SHP77 (cell line): ENCODE measurements around the gene NHSL1.
"Not testable (repeated sequence)": the region's sequence is repeated elsewhere in the genome, so short reads cannot be mapped to it uniquely, and the experiment has no call there.

ENCODE experiments used
- DNase-seq, 2 experiments: peaks; one replicate each; lab custom pipeline; 2025; lab: John Stamatoyannopoulos, UW

Gene NHSL1

DNA sequence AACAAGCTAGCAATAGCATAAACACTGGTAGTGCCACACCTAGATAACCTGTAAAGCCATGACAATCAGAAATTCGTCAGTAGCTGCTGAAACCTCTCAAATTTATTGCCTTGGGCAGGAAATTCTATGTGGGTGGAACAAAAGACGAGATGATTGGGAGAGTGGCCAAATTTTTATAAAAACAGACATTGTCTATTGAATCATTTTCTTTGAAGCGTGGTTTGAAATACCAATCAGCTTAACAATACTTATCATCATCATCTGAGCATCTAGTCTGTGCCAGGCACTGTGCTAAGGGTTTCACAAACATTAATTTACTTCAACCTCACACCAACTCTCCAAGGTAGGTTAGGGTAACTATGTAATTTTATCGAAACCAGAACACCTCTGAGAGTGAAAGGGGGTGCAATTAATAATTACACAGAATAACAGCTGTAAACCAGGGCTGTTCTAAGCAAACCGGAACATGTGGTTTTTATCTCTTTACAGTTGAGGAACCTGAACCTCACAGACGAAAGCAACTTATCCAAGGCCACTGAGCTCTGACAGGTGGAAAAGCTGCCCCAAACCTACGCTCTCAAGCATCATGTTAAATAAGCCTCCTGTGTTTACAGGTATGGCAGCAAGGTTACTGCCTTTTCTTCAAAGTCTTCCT lies 43.4 kb downstream of the NHSL1 start:
- DNase-seq = no peak

DNA sequence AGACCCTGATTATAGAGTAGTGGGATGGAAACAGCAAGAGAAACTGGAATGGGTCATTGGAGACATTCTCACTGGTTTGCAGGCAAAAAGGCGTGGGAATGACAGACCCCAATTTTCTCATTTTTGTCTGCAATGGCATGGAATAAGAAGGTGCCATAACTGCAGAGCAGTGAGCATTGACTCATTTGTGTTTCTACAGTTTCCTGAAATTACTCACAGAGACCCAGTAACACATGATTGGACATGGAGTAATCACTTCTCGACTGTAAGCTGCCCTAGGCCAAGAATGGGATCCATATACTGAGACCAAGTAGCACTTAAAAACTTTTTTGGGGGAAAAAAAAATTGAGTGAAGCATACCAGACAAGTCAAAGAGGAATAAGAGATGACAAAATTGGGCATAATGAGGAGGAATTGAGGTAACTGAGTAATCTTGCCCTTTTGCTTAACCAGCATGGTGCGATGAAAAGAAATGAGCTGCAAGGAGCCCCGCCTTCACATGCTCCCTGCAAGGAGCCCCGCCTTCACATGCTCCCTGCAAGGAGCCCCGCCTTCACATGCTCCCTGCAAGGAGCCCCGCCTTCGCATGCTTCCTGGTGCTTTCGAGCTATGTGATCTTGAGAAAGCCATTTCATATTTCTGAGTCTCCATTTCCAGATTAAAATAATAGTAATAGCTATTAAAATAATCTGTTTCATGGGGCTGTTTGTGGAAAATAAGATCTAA lies 44.1 kb downstream of the NHSL1 start:
- DNase-seq = no peak

DNA sequence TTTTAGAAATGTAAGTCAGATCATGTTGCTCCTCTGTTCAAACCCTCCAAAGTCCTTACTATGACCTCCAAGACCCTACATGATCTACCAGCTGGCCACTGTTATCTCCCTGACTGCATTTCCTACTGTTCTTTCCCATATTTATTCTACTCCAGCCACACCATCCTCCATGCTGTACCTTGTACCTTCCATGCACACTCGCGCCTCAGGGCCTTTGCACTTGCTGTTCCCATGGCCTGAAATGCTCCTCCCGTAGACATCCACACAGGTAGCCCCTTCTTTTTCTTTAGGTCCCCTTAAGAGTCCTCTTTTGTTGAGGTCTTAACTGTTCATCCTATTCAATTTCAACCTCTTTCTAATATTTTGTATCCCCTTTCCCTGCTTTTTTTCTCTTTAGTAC lies 48.3 kb downstream of the NHSL1 start:
- DNase-seq = no peak

DNA sequence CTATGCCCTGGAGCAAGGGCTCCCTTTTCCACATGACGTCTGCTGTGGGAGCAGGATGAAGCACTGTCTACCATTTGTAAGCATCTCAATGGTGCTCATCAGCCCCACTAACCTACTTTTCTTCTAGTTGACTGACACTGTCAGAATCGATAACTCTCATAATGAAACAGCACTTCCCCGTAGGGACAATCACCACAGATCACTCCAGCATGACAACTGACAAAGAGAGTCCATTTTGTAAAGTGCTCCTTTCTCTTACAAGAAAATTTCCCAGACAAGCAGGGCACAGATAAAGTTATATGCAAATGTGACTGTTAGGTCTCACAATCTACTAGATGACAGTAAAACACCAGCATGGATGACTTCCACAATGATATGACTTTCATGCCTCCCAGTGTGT lies 48.8 kb downstream of the NHSL1 start:
- DNase-seq = no peak

DNA sequence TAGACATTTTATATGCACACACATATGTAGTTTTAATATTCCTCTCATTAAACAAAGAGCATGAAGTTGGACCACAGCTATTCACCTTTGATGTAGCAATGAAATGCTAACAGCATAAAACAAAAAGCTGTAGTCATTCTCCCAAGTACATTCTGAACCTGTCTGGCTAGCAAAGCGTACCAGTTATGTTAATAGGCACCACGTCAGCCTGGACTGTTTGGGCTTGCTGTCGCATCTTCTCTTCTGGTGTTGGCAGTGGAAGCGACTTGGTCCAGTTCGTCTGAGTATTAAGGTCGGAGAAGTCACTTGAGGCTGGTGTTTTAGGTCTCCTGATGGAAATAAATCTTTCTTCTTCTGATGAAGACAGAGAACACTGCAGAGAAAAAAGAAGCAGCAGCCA lies 52.5 kb downstream of the NHSL1 start:
- DNase-seq = no peak

DNA sequence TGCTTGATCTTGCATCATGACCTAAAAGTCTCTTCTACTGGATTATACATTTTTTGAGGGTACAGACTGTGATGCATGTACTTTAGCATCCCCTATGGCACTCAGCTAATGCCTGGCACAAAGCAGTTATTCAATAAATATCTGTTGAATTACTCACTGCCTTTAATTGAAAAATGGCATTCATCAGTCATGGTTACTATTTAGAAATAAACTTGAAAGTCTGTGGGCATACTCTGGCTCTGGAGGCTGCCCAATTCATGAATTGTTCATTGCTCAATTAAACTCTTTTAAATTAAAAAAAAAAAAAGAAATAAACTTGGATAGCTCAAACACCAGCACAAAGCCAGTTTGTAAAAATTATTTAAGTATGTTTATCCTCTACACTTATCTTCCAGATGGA lies 55.3 kb downstream of the NHSL1 start:
- DNase-seq = no peak

DNA sequence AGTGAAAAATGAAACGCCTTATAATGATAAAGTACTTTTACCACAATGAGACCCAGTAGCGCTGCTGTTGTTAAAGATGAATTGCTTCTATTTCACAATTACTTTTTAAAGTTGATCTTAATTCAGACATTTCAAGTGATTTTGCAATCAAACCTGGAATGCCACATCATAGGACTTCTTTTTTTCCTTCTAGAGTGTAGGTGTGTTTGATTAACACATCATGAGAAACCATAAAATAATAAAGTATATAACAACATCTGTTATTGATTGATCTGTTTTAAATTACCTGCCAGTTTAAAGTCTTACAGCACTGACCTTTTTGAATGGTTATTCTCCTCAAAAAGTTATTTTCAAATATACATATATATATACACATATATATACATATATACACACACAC lies 56.6 kb downstream of the NHSL1 start:
- DNase-seq = no peak

DNA sequence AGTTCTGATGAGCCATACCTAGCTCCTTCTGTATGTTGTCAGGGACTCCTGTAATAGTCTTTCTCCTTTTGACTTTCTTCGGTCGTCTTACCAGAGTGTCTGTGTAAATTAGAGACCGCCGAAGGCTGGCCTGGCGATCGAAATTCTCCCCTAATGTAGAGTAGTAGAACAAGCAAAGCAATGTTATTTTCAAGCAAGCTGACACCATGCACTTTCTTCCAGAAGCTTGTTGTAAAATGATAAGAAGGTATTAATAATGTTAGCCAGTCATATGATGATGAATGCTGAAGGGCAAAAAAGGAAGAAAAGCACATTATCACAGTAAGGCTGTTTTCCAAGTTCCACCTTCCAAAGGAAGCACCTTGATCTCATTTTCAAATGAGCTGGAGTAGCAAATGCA lies 57.3 kb downstream of the NHSL1 start:
- DNase-seq = no peak

DNA sequence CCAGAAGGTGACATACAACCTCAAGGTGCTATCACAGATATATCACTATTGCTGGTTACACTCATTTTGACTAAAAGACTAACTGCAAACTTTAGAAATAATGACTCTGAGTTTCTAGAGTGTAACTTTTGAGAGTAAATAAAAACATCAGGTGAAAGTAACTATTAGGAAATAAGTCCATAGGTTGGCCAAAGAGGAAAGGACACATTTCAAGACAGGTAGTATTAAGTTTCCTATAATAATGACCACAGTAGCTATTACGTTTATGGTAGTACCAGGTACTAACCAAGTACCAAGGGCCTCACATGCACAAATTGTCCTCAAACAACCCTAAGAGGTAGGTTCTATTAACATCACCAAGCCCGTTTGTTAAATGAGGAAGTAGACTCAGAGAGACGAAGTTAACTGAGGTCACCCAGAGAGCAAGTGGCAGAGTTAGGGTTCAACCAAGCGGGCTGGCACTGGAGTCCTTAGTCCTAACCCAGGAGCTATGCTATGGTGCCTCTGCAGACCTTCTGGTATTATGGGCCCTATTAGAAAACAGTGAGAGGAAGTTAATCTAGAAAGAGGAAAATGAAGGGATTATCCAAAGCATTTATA lies 58.4 kb downstream of the NHSL1 start:
- DNase-seq = no peak

DNA sequence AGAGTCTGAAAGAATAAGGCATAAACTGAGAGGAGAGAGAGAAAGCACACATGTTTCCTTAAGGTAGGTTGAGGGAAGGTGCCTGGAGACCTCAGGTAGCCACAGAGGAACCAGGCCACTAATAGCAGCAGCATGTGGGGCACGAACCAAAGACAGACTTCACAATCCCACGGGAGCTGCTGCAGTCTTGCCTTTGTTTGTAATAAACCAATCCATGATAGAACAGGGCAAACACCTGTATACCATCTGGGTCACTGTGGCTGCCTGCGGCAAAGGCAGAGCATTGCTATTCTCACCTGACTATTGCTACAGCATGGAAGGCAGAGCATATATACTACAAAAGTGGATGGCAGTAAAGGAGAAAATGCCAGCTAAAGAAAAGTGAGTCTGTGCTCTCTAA lies 59.0 kb downstream of the NHSL1 start:
- no peak for DNase-seq

DNA sequence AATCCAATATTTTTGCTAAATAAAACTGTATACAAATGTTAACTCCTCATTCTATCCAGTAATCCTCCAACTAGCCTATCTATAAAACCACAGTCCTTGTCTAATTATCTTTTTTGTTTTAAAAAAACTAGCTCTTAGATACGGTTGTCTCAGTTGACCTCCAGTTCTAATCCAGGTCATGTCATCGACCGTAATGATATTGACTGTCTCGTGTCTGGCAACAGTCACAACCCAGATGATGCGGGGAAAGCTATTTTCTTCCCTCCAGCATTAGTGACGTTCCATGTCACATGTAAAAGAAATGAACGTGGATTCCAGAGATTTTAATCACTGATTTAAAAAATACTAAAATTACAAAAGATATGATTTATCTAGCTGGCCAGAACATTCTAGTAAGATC lies 59.7 kb downstream of the NHSL1 start:
- DNase-seq = no peak

DNA sequence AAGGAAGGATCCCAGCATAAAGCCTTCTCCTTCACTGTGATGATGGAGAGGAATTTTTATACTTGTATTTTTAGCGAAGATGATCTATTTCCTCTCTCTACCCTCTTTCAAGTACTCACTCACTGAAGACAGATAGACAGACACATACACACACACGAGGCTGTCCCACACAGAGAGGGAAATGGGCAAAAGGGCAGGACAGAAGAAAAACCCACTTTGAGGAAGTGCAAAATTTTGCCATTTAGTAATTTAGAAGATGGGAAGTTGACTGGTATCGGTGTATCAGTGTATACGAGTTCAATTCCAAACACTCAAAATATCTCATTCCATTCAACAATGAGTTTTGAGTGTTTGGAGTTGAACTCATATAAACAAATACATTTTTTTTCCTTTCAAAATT lies 64.4 kb downstream of the NHSL1 start:
- DNase-seq = no peak

DNA sequence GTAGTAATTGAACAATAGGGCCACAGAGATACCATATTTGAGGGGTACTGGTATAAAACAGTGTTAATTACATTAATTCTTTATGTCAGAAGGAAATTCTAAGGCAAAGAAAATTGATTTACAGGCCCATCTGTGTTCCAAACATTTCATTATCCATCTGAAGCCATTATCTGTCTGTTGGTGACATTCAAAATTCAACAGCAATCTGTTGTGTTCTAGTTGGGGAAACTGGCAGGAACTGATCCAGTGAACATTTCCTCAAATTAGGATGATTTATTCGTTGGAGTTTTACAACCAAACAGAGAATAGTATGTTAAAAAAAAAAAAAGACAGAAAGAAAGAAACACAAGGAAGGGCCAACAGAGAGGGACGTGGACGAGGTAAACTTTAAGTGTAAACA lies 65.2 kb downstream of the NHSL1 start:
- DNase-seq = no peak

DNA sequence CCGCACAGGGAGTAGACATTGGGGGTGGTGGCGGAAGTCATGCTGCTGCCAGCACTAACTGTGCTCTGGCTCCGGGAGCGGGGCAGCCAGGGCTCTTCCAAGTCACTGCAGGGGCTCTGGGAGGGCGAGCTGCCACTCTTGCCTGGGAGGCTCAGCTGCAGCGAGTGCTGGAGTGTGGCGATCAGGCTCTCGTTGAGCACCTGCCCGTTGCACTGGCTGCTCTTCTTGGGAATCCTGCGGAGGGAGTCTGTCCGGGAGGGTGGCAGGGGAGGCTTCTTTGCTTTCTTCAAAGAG lies 67.3 kb downstream of the NHSL1 start:
- DNase-seq = no peak

DNA sequence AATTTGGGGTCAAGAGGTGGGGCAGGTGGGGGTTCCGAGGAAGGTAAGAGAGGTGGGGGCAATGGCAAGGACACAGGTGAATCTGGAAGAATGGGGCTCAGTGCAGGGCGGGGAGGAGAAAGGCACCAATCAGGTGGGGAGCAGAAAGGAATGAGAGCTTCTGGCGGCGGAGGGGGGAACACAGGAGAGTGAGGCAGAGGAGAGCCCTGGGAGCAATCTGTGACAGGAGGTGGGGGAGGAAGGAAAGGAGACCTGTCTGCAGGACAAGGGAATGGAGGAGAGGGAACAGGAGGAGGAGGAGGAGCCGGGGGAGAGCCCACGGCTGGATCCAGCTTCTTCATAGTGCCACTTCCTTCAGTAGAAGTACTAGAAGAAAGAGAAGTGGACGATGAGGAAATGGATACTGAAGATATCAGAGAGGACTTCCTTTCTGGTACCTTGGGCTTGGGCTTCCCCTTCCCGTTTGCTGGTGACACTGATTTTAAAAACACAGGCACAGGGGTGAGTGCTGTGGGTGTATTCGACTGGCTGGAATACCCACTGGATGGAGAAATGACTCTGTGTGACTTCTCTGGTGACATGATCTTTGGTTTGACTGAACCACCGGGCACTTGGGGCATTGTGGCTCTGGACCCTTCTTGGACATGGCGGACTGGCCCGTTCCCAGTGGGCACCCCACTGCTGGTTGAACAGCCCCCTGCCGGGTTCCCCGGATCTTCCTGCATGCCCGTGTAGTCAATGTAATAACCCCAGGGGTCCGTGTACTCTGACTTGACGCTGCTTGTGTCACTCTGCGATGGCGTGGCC lies 67.8 kb downstream of the NHSL1 start:
- DNase-seq = no peak

DNA sequence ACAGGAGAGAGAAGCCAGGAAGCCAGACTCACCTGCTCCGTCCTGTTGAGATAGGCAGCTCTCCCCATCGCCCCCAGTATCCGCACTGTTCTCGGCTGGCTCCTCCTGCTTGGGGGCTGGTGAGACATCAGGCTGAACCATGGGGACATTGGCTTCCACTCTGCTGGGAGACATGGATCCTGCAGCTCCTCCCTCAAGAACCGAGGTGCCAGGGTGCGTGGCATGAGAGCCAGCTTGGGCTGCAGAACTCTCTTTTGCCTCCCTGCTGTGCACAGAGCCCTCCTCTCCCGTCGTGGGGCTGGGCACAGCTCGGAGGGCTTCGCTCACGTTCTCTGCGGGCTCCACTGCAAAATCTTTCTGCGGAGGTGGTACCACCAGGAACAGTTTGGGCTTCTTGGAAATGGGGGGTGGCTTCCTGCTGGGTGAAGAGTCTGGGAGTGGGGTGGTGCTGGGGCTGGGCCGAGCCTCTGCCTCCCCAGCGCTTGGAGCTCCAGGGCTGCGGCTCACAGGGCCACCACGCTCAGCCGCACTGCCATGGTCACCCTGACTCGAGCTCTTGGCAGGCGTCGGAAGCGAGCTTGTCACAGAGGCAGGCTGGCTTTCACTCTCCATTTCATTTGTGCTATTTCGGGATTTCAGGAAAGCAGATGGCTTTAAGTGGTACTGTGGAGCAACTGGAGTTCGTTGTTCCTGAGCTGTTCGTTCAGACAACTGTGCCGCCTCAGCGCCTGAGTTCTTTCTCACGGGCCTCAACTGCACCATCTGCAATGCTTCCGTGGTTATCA lies 68.7 kb downstream of the NHSL1 start:
- DNase-seq = no peak

DNA sequence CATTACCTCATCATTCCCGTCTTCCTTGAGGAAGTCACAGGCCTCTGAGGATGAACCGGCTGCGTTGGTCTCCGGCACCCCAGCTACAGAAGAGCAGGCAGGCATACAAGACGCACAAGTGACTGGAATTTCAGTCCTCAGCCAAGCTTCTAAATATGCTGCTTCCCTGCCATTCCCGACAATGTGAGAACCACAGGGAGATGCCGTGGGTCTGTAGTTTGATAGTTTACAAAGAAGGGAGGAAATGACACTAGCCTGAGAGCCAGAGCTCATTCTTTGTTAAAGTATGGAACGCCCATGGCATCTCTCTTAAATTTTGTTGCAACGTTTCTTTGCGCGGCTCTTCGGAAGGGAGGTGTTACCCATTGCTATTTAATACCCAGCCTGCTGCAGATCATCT lies 69.5 kb downstream of the NHSL1 start:
- no peak for DNase-seq

DNA sequence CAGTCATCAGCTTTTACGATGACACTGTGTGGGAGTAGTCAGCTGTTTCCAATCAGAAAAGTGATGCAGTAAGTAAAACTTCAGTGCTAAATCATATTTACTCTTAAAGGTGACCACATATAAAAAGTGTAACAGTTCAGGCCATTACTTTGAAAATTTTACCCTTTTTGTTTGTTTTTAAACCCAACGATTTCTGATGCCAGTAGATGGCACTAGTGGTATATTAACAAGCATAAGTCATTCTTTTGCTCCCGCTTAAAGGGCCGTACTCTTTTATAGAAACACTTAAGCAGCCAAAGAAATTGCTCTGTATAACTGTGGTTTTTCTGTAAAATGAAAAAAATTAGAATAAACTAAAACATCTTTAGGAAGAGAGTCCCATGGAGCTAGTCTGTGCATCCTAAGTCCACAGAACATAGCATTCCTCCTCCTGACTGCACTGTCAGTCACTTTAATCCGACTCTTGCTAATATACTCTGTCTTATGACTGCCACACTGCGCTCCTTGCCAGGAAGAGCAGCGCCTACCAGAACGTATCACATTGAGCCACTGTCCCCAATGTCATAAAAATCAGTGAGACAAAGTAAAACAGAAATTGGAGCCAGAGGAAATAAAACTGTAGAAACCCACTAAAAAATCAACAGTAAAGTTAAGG lies 70.2 kb downstream of the NHSL1 start:
- peak; percentile 5 to 18 for DNase-seq

DNA sequence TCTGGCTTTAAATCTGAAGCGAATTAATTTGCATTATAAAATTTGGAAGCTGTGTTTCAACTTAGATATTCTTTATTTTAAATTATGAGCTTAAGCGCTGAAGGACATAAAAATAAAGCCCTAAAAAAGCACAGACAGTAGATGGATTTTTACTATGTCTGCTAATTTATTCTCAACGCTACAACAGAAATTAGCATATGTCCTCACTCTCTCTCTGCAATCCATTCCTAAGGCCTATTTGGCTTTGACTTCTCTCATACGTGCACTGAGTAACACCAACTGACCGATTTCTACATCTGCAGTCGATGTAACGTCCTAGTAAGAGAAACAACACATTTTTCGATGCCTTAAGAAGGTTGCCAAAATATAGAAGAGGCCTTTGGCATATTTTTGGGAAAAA lies 71.6 kb downstream of the NHSL1 start:
- no peak for DNase-seq

DNA sequence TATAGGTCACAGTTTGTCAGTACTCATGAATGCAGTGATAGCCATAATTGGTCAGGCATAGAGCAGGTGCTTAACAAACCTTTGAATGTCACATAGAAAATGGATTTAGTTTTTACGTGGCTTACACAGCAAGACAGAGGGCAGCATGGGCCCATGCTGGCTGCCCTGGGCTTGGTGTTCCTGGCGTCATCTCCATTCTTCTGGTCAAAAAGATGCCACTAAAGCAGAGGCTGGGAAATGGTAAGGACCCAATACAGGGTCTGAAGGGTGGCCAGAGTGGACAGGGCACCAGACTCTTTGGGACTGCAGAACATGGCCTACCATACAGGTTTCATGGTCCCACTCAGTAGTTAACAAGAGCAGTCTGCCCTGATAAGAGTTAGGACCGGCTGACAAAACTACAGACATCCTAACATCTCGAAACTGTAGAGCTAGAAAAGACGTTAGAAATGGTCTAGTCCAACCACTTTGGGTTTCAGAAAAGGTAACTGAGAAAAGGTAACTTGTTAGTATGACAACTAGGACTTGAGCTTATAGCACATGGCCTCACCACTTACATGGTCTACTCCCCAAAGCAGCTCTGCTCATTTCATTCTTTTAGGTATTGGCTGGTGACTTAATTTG lies 72.7 kb downstream of the NHSL1 start:
- DNase-seq = no peak

DNA sequence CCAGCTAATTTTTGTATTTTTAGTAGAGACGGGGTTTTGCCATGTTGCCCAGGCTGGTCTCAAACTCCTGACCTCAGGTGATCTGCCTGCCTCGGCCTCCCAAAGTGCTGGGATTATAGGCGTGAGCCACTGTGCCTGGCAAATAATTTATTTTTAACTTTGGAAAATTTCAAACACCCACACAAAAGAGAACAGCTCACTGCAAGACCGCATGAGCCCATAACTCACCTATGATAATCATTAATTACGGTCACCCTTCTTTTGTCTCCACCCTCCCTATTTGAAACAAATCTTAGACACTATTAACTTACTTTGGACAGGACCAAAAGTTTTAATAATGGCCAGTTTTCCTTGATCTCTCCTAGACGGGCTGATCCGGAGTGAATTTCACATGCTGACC lies 74.0 kb downstream of the NHSL1 start:
- DNase-seq = not testable (repeated sequence)
